GM04504 (cell line): ENCODE data around the gene MRGPRD.
"Not testable (repeated sequence)": the region's sequence is repeated elsewhere in the genome, so short reads cannot be mapped to it uniquely, and the experiment has no call there.

Source experiments
- DNase-seq: peaks from one replicate; pipeline ENCODE4 v3.0.0-alpha.2; 2012; ENCODE audit warnings: low read depth

MRGPRD gene

DNA sequence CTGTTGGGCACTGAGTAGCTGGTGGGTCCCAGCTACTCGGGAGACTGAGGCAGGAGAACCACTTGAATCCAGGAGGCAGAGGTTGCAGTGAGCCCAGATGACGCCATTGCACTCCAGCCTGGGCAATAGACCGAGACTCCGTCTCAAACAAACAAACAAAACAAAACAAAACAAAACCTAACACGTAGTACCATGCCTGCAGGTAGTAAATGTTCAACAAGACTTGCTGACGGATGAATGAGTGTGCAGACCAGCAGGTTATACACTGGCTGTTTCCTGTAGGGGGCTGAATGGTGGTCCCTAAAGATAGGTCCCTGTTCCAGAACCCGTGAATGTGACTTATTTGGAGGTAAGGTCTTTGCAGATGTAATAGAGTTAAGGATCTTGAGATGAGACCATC, 12.8 kb upstream of the MRGPRD start:
- DNase-seq: no peak

DNA sequence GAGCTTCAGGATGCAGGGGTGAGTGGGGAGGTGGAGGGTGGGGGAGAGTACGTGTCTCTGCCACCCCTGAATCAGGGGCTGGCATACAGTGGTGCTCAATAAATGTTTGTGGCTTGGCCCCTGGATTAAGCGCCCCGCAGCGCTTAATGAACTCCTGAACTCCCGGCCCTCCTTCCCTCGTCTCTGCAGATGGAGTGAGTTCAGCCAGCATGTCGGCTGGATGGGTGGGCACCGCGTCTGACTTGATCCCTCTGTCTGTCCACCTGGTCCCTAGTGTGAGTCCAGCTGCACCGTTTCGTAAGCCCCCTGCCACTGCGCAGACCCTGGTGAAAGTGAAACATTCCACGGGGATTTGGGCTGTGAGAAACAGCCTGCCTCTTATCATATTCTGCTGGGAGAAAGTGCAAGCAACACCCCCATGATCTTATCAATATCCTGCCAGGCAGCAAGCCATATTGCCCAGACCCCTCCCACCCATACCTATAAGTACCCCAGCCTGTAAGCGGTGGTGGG, 12.0 kb upstream of the MRGPRD start:
- no peak for DNase-seq

DNA sequence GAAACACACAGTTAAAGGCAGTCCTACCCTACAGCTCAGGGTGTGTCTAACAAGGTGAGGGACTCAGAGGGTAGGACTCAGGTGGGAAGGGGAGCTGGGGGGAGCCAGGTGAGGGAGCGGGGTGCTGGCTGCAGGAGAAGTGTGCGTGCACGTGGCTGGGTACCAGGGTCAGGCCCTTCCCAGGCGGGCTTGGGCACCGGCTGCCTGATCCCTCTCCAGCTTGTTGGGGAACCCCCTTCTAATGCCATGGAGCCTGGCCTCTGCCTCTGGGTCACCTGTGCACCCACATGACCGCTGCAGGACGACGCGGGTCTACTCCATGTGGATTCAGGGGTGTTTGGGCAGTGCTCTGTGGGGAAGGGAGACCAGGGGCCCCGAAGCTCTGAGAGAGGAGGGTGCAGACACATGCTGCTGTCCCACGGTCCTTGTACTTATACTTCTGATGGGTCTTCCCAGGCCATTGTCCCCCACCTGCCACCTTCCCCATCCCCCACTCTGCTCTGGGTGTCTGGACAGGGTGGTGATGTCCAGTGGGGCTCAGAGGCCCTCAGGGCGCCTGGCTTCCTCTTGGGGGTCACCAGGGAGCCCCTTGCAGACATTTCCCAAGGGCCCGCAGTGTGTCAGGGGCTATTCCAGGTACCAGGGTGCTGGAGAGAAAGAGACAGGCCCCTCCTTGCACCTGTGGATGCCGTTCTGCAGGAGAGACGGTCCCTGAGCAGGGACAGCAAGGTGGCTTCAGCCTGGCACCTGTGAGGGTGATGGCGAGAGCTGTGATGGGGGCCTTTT, 10.4 kb upstream of the MRGPRD start:
- no peak for DNase-seq

DNA sequence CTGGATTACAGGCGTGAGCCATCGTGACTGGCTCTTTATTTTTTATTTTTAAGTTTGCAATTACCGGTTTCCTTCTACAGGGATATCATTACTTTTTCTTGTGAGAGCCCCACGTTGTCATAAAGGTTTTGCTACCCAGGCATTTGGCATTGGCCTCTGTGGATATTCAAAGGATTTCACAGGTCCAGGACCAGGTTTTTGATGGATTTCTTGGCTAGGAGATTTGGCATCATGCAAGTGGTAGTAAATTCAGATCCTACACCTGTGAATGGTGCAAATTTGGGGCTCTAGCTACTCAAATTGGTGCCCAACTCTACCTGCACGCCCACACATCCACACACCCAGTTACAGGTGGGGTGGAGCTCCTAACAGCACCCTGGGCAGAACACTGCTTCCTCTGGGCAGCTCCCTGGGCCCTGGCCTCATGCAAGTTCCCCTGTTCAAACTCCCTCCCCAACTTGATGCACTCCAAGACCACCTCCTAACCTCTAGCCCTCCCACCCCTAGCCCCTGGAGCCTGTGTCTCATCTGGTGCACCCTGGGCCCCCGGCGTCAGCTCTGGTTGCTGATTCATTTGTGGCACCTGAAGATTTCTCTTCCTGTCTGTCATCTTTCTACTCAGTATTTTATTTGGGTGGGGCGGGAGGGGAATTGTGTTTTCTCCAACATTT, 9.3 kb upstream of the MRGPRD start:
- no peak for DNase-seq

DNA sequence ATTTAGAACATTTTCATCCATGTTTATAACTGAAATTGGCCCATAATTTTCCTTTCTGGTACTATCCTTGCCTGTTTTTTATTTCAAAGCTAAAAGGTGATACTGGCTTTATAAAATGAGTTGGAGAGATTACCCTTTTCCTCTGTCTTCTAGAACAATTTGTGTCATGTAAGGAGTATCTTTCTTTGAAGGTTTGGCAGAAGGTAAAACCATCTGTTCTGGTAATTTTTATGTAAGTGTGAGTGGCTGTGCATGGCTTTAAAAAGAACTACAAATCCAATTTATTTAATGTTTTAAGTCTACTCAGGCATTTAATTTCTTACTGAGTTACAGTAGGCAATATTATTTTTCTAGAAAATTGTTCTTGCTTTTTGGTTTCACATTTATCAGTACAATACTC, 7.7 kb upstream of the MRGPRD start:
- no peak for DNase-seq

GRCh38 chr11:68987211-68987610, 6.4 kb upstream of the MRGPRD start:
- DNase-seq: no peak

- DNase-seq: no peak
Observed at GRCh38 chr11:68983801-68984200, 3.0 kb upstream of the MRGPRD start.

DNA sequence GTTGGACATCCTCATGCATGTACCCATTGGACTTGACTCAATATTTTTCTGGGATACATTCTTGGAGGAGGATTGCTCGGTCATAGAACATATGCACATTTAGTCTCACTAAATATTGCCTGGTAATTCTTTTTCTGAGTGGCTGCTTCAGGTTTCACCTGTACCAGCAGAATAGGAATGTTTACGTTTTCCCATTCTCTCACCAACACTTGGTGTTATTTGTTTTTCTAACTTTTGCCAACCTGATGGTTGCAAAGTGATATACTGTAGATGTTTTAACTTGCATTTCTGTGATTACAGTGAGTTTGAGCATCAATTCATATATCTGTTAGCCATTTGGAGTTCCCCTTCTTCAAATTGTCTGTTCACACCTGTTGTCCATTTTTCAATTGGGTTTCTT, 1.3 kb upstream of the MRGPRD start:
- DNase-seq: no peak

GRCh38 chr11:68979931-68980775, 633 bp downstream of the MRGPRD start:
- DNase-seq: no peak

- no peak for DNase-seq
Observed at GRCh38 chr11:68978931-68979594, 1.7 kb downstream of the MRGPRD start.

DNA sequence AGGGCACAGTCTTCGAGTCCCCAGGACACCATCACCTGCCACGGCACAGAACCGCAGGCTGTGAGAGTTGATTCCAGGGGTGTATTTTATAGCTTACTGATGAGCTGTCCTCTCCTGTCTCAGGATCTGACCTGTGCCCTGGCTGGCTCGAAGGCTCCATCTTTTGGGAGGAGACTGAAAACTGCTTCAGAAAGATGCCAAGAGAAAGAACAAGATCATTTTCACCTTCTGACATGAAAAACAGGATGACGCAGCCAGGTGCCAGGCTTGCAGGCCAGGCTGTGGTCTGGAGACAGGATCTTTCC, 2.2 kb downstream of the MRGPRD start:
- DNase-seq: no peak

- DNase-seq: no peak
Observed at GRCh38 chr11:68977781-68978625, 2.8 kb downstream of the MRGPRD start.

GRCh38 chr11:68976563-68976962, 4.2 kb downstream of the MRGPRD start:
- DNase-seq: no peak

DNA sequence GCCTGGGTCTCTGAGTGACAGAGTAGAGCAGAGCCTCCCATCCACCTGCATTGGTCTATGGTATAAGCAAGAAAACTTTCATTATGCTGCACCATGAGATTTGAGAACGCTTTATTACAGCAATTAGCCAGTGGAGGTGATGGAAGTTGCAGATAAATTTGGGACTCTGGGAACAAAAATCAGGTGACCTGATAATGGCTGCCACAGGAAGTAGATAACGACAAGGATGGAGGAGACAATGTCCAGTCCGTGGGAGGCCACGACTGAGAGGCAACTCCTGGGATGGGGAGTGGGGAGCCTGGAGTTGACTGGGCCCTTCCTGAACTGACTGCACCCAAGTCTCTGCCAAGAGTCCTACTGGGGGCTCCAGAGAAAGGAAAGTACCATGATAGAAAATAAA, 4.7 kb downstream of the MRGPRD start:
- no peak for DNase-seq

- no peak for DNase-seq
Observed at GRCh38 chr11:68974421-68975194, 6.2 kb downstream of the MRGPRD start.

- DNase-seq: not testable (repeated sequence)
Observed at GRCh38 chr11:68973706-68974105, 7.1 kb downstream of the MRGPRD start.

DNA sequence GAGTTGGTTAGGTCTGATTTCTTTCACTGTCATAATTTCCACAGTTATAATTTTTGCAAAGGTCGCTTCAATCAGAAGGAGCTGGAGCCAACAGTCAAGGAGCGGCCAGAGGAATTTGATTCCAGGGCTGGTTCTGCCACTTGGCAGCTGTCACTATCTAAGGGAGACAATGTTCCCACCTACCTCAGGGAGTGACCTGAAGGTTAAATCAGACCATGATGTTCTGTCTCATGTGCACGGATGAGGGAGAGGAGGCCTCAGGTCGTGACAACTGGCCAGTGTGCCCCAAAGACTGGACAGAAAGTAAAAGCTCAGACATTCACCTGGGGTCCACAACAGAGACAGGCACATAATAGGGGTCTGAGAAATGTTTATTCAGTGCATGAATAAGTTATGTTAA, 7.6 kb downstream of the MRGPRD start:
- no peak for DNase-seq

GRCh38 chr11:68970921-68971636, 9.7 kb downstream of the MRGPRD start:
- no peak for DNase-seq

- no peak for DNase-seq
Observed at GRCh38 chr11:68969386-68969785, 11.4 kb downstream of the MRGPRD start.
